ENCODE measurements around the gene CORIN. TPM values are rescaled to one million over a fixed set of nuclear protein-coding genes. Genes with fewer than 3 reads are reported as not detected.

CORIN gene
- total and polyA plus RNA-seq, 10 of the 15 experiments (the other 5 are each of a cell fraction or from before 2014, with no cell fraction given): 0.02 to 0.45 (median 0.09) TPM; not detected in 3

DNA sequence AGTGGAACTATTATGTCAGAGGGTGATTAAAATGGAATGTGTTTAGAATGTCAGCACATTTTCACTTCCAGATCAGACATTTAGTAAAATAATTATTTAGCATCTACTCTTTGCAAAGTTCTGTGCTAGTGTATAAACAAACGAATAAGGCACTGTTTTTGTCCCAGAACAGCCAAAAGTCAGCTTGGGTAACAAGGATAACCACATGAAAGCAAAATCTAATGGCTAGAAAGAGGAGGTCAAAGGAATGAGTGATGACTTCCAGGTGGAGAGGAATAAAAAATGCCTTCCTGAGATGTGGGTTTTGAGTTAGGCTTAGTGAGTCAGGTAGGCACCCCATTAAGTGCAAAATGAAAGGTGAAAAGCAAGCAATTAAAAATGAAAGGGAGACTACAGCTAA is 240.2 kb downstream of the CORIN start:
- no peaks in the 10 kb centered on the region; a peak in 2 of 4 replicates for H3K36me3 ChIP-seq (ENCODE audit: control insufficient read depth in 2 of 2, insufficient read depth in 2 of 2, low read length in 1 of 2)
- H3K9me3 ChIP-seq (replicated peaks; ENCODE audit: control insufficient read depth, insufficient read depth, low read length): no peaks in the 10 kb centered on the region; the same call in 2 of the 3 replicates
- H3K4me3 ChIP-seq: no peak overlapping the region
- ChIA-PET CTCF (interaction anchor here (0.7 kb wide), 1 partner anchor 65 kb away, joined by 3 read pairs; no protein-coding TSS in a partner anchor), POLR2A (interaction anchor here (0.6 to 0.7 kb wide), 2 partner anchors 55 to 171 kb away, joined by 4 read pairs; no protein-coding TSS in a partner anchor), RAD21 (ENCODE audit: unreplicated experiment) (no interaction called here), SMC1A (ENCODE audit: uncharacterized antibody, unreplicated experiment) (interaction anchor here (1.0 to 1.1 kb wide), 2 partner anchors 14 to 20 kb away, joined by 3 read pairs; no protein-coding TSS in a partner anchor)
- H3K27me3 ChIP-seq (replicated peaks in 1 of 2; ENCODE audit: control insufficient read depth in 2 of 2, insufficient read depth in 2 of 2, low read length in 1 of 2): no peaks in the 10 kb centered on the region
- intact Hi-C loops (cut with micrococcal nuclease; ENCODE audit: unreplicated experiment) (no loop called here), in situ Hi-C loops (cut with MboI) (no loop called here)
- H3K79me2 ChIP-seq (ENCODE audit: control insufficient read depth, insufficient read depth, low read length): no peaks in the 10 kb centered on the region
- FAIRE-seq: no peak
- no peak for DNase-seq (ENCODE audit: low read depth, low spot score)
- no peak for ATAC-seq
- H3K27ac ChIP-seq (ENCODE audit: control insufficient read depth, insufficient read depth): no peak overlapping the region
- 90% methylated on average over 1 of the region's 1 CpG for WGBS (ENCODE audit: insufficient coverage, insufficient replicate concordance, low lambda C conversion rate, missing lambda C conversion rate)
- H3K9ac ChIP-seq (ENCODE audit: control insufficient read depth, insufficient read depth, low read length): no peak overlapping the region
- no peaks in the 10 kb centered on the region for H3K4me1 ChIP-seq (ENCODE audit: control insufficient read depth, insufficient read depth, low read length)
- no peak overlapping the region for H2AFZ ChIP-seq (ENCODE audit: control insufficient read depth, low read depth, low read length)
- H3K4me2 ChIP-seq (ENCODE audit: control insufficient read depth, insufficient read depth): no peak overlapping the region
- BruUV-seq (replicated peaks): no TSS peak
- no peaks in the 10 kb centered on the region for H4K20me1 ChIP-seq (ENCODE audit: control insufficient read depth, insufficient read depth)
- TF ChIP-seq, protein P1, sequence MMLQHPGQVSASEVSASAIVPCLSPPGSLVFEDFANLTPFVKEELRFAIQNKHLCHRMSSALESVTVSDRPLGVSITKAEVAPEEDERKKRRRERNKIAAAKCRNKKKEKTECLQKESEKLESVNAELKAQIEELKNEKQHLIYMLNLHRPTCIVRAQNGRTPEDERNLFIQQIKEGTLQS (IDR thresholded peaks at IDR 0.05; ENCODE audit: borderline replicate concordance, extremely low read depth, low read depth, low read length): no peak
- TF ChIP-seq POLR2AphosphoS5 (IDR thresholded peaks at IDR 0.05; ENCODE audit: low read length) (no peak), POLR2A (IDR thresholded peaks at IDR 0.05; ENCODE audit: low read depth, low read length) (no peak), EZH2 (IDR thresholded peaks at IDR 0.05; ENCODE audit: borderline replicate concordance, control insufficient read depth, low read depth, low read length) (no peak), KLF5 (IDR thresholded peaks at IDR 0.05; ENCODE audit: partially characterized antibody) (no peak), EED (IDR thresholded peaks at IDR 0.05; ENCODE audit: low read depth) (no peak), MTA3 (IDR thresholded peaks at IDR 0.05; ENCODE audit: borderline replicate concordance, low read length) (no peak), ZZZ3 (IDR thresholded peaks at IDR 0.05; ENCODE audit: control insufficient read depth, insufficient read length, low read depth) (no peak), SUZ12 (IDR thresholded peaks at IDR 0.05; ENCODE audit: unreplicated experiment) (no peak), RB1 (IDR thresholded peaks at IDR 0.05; ENCODE audit: borderline replicate concordance) (no peak), HCFC1 (IDR thresholded peaks at IDR 0.05; ENCODE audit: low read length) (no peak), BCL11A (IDR thresholded peaks at IDR 0.05; ENCODE audit: low read depth, low read length) (no peak)
- TF ChIP-seq, protein P2, sequence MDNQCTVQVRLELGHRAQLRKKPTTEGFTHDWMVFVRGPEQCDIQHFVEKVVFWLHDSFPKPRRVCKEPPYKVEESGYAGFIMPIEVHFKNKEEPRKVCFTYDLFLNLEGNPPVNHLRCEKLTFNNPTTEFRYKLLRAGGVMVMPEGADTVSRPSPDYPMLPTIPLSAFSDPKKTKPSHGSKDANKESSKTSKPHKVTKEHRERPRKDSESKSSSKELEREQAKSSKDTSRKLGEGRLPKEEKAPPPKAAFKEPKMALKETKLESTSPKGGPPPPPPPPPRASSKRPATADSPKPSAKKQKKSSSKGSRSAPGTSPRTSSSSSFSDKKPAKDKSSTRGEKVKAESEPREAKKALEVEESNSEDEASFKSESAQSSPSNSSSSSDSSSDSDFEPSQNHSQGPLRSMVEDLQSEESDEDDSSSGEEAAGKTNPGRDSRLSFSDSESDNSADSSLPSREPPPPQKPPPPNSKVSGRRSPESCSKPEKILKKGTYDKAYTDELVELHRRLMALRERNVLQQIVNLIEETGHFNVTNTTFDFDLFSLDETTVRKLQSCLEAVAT (IDR thresholded peaks at IDR 0.05): no peak
- TF ChIP-seq, protein P3, sequence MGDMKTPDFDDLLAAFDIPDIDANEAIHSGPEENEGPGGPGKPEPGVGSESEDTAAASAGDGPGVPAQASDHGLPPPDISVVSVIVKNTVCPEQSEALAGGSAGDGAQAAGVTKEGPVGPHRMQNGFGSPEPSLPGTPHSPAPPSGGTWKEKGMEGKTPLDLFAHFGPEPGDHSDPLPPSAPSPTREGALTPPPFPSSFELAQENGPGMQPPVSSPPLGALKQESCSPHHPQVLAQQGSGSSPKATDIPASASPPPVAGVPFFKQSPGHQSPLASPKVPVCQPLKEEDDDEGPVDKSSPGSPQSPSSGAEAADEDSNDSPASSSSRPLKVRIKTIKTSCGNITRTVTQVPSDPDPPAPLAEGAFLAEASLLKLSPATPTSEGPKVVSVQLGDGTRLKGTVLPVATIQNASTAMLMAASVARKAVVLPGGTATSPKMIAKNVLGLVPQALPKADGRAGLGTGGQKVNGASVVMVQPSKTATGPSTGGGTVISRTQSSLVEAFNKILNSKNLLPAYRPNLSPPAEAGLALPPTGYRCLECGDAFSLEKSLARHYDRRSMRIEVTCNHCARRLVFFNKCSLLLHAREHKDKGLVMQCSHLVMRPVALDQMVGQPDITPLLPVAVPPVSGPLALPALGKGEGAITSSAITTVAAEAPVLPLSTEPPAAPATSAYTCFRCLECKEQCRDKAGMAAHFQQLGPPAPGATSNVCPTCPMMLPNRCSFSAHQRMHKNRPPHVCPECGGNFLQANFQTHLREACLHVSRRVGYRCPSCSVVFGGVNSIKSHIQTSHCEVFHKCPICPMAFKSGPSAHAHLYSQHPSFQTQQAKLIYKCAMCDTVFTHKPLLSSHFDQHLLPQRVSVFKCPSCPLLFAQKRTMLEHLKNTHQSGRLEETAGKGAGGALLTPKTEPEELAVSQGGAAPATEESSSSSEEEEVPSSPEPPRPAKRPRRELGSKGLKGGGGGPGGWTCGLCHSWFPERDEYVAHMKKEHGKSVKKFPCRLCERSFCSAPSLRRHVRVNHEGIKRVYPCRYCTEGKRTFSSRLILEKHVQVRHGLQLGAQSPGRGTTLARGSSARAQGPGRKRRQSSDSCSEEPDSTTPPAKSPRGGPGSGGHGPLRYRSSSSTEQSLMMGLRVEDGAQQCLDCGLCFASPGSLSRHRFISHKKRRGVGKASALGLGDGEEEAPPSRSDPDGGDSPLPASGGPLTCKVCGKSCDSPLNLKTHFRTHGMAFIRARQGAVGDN (IDR thresholded peaks at IDR 0.05): no peak
- TF ChIP-seq, protein P4, sequence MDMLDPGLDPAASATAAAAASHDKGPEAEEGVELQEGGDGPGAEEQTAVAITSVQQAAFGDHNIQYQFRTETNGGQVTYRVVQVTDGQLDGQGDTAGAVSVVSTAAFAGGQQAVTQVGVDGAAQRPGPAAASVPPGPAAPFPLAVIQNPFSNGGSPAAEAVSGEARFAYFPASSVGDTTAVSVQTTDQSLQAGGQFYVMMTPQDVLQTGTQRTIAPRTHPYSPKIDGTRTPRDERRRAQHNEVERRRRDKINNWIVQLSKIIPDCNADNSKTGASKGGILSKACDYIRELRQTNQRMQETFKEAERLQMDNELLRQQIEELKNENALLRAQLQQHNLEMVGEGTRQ (IDR thresholded peaks at IDR 0.05; ENCODE audit: borderline replicate concordance, low read depth, low read length): no peak

Measured in GM12878 (cell line).